ENCODE data around the gene VPS41.

Gene VPS41

GRCh38 chr7:38801786-38802185, 107.2 kb downstream of the VPS41 start:
- DNase-seq, result no peak

GRCh38 chr7:38798552-38799267, 110.3 kb downstream of the VPS41 start:
- no peak for DNase-seq

DNA sequence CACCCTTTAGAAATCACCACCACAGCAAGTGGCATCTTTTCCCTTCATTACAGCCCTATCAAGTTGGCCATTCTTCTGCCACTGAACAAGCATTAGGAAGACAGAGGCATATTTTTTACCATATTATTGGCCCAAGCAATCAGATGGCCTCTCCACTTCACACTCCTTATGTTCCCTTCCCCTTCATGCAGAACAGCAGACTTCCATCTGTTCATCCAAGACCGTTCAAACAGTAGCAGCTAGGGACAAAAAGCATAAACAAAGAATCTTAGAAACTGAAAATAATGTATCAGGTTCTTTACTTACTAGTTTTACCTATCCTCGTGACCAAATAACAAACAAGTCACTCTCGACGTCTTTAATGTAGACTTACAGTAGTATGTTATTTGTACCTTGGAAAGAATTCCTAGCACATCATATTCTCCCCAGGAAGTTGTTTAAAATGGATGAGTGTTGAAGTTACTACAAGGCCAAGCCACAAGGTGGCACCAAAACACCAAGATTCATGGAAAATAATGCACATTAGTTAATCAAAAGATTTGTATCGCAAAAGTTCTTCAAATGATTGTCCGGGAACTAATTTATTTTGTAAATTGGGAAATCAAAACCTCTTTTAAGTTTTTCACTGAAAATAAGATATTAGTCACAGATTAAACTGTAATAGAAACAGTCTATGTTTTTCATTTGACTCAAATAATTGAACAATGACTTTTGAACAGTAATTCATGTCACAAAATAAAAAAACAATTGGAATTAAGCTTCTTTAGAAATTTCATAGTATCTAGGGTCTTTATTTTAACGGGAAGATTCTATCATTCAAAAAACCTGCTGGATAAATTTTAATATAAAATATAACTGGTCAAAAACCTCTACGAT, 112.1 kb downstream of the VPS41 start:
- peak; percentile 22 for DNase-seq

GRCh38 chr7:38795593-38795992, 113.4 kb downstream of the VPS41 start:
- DNase-seq, result no peak

GRCh38 chr7:38781991-38782390, 127.0 kb downstream of the VPS41 start:
- DNase-seq, result no peak

GRCh38 chr7:38777609-38778008, 131.4 kb downstream of the VPS41 start:
- no peak for DNase-seq

- no peak for DNase-seq
These were observed 133.3 kb downstream of the VPS41 start for GRCh38 chr7:38775506-38776175.

DNA sequence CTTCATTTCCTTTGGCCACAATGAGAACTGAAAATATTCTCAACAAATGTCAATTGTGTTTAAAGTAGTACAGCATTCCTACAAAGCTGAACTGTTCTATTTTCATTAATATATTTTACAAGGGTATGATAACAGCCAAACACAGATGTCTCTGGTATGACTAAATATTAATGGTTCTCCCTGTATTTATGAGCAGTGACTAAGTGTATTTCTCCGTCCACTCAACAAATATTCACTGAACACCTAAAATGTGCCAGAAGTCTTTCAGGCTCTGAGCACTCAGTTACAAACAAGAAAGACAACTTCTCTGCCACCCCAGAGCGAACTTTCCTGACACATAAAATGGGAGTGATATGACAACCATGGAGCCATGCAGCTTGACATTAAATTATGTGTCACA, 135.6 kb downstream of the VPS41 start:
- DNase-seq, result no peak

DNA sequence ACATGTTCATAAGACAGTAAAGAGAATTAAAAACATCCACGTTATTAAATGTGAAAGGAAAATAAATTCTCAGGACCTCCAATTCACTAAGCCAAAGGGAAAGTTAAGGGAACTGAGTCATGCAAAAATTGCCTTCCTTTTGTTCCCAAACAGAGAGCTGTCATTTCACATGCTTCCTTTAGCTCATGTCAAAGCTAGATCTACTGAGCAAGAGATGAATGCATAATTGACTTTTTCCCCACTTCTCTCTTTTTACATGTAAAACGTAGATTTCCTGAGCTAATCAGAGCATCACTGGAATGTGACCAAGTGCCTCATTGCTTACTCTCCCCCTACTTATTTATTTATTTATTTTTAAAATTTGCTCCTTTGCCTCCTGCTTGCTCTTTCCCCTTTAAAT, 148.8 kb downstream of the VPS41 start:
- DNase-seq, result no peak

DNA sequence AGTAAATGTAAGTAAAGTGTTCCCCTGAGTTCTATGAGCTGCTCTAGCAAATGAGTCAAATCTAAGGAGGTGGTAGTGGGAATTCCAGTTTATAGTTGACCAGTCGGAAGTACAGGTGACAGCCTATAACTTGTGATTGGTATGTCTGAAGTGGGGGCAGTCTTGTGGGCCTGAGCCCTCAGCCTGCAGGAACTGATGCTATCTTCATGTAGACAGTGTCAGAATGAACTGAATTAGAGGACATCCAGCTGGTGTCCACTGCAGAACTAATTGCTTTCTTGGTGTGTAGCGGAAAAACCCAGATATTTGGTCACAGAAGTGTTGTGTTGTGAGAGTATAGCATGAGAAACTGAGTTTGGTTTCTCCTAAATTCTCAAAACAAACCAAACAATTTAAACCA, 150.0 kb downstream of the VPS41 start:
- DNase-seq, result no peak

- DNase-seq, result no peak
These were observed 151.1 kb downstream of the VPS41 start for GRCh38 chr7:38757931-38758330.

DNA sequence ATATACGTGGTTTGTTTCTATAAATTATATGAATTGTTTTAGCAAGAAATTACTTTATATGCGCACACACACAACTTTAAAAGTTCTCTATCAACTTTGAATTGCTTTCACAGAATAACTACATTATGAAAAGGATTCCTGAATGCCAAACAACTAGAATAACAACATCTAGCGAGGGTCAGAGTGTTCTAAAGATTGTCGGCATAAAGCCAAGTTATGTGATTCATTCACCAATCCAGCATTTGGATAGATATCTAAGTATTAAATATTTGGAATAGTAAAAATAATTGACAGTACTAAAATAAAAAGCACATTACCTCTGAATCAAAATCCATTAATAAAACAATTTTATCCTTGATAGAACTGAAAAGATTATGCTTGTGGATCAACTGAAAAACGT, 152.5 kb downstream of the VPS41 start:
- DNase-seq, result no peak

DNA sequence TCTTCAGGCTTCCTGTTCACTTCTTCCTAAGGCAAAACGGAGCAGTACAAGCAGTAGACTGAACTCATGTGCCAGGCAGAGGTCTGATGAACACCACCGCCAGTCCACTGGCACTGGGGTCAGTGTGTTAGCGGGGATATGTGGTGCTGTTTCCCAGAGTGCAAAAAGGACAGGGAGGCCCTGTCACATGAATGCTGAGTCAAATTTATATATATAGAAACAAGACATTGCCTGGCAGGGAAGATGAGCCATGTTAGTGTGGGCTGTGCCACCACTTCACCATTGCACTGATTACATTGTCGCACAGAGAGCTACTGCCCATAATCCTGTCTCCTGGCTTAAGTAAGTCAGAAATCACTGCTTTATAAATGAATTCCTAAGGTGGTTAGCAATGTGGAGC, 155.6 kb downstream of the VPS41 start:
- DNase-seq, result no peak

DNA sequence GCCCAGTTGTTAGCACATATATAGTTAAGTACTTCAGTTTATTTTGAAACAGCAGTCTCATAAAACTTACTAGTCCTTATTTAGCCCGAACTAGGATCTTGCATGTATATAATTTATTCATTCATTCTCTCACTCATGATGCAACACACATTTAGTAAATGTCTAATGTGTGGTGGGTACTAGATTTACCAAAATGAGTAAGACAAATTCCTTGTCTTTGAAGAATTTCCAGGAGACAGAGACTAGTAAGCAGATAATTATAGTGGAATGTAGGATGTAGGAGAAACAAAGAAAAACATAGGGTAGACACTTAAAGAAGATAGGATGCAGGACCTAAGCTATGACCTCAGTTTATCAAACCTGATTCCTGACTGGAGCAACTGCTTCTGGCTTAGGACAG, 157.6 kb downstream of the VPS41 start:
- DNase-seq, result no peak

DNA sequence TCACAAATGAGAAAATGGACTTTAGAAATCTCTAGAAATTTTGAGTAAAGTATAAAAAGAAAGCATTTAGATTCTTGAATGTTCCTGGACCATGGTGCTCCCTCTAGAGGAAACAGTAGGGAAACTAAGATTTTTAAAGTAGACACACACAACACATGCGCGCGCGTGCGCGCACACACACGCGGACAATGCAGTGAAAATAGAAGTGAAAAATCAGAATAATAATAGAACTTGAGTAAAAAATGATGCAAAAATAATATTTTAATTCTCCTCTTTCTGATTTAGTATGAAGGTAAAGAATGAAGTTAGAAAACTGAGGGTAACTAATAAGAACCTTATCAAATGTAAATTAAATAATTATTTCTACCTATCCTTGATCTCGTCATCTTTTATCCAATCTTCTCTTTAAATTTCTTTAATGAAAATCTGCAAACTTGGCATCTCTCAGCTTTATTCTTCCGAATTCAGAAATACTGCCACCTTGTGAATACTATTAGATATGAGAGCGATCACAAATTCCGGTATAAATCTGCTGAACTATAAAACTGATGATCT, 160.9 kb downstream of the VPS41 start:
- DNase-seq, result no peak

DNA sequence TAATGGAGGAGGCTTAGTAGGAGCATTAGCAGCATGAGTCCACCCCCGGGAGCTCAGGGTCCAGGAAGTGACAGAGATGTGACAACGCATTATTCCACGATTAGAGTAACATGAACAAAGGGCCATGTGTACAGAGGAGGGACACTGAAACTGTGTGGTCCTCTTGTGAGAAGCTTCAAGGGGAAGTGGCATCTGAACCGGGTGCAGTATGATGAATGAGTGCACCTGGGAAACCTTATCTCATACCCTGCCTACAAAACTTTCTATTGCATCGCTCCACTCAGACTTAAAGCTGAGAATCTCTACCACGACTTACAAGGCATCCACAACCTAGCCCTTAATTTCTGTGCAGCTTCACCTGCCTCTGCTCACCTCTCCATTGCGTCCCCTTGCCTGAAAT, 162.6 kb downstream of the VPS41 start:
- DNase-seq, result no peak

DNA sequence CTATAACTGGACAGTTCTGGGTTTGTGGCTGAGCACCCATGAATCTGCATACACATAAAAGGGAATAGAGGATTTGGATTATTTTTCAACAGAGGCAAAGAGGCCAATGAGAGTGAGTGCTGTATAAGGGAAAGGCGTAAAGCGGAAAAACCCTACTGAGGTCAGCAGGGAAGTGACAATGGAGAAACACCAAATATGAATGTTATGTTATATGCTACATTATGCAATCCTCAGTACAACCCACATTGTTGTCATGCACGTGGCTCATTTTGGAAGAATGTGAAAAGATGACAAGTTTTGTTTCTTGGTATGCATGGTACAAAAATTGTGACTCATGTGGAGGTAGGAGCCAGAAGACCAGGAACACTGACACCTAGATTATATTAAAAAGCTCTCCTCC, 164.2 kb downstream of the VPS41 start:
- DNase-seq, result no peak

DNA sequence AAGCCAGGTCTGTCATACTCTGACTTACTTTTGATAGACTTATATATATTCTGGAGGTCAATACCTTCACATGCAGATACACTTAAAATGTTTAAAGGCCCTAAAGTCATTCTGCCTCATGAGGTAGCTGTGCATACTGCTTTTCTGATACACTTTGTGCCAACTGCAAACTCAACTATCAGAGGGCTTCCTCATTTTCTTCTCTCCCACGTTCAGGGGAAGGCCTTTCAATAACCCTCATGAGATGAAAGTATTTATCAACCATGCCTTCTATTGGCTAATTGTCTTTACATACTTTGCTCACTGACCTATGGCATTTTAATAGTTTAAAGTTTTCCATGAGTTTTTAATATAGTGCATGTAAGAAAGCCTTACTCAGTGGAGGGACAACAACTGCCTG, 165.1 kb downstream of the VPS41 start:
- DNase-seq, result no peak

- no peak for DNase-seq
These were observed 168.9 kb downstream of the VPS41 start for GRCh38 chr7:38740041-38740440.

DNA sequence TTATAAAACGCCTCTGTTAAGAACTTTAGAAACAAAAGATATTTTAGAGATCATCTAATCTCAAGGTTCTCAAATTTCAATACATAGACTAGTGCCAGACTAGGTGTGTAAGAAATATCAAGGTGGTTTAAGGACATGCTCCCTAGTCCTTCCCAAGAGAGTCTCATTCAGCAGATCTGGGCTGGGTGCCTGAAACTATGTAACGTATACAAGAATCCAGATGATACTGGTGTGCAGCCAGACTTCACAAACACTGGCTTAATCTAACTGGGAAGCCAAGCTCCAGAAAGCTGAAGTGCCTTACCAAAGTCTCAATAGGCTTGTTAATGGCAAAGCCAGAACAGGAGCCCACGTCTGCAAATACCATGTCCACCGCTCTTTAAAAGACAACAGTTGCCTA, 172.9 kb downstream of the VPS41 start:
- no peak for DNase-seq

- no peak for DNase-seq
These were observed 177.8 kb downstream of the VPS41 start for GRCh38 chr7:38731215-38731614.

- DNase-seq, result no peak
These were observed 180.8 kb downstream of the VPS41 start for GRCh38 chr7:38728145-38728544.

DNA sequence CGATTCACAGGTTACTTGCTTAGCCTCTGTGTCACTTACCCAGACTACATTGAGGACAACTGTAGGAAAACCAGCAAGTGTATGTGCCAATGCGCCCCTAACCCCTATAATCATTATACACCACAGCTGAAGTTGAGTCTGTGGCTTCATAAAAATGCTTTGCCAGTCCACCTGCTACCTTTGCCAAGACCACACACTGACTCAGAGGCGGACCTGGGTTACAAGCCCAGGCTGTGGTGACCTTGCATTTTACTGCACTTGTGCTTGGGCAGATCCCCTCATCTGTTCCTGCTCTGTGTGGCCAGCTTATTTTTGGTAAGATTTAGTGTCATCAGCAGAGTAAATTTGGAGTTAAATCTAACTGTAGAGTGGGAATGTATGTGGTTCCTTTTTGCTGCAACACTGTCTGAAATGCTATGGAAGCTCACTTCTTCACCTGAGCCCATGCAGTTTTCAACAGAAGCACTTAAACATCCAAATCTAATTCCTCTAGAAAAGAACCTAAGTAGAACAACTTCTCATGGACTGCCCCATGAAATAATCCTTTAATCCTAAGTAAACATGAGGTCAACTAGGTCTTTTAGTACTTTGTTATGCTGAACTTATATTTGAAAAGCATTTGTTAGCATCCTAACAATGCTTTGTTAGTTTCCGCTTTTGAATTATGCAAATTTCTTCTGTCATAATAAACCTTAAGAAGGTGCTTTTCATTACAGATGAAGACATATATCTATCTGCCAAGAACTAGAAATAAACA, 181.6 kb downstream of the VPS41 start:
- DNase-seq, result no peak

All from NCI-H526 treated with DMSO at 0.1 percent for 48 hours (cell line).